Fibroblast of the aortic adventitia (primary cell): ENCODE data around the gene AFAP1. TPM values are rescaled to one million over a fixed set of nuclear protein-coding genes. Genes with fewer than 3 reads are reported as not detected.

Source experiments
- DNase-seq: peaks from one replicate; pipeline ENCODE4 v3.0.0-alpha.2; 2010; ENCODE audit warnings: low read depth
- H3K4me3 ChIP-seq: 2 replicates; pipeline ENCODE4 v1.5.1; 2011; ENCODE audit warnings: low read depth, mild to moderate bottlenecking, control low read depth, low read length, moderate library complexity
- total RNA-seq: library from RNA; depleted of rRNA; stranded (reverse); fragments of >200 nt; gene quantifications from 2 replicates; pipeline ENCODE4 v1.2.3, GENCODE V29; 2012; ENCODE audit warnings: low replicate concordance
- TF ChIP-seq, protein P1 (sequence below): IDR thresholded peaks from 2 replicates; pipeline ENCODE4 v1.5.1; 2011; ENCODE audit warnings: mild to moderate bottlenecking, low read length, control low read depth, inconsistent platforms; ENCODE audit not compliant: insufficient read depth

AFAP1 gene
- total RNA-seq, 1 donor, result 66.0 TPM

DNA sequence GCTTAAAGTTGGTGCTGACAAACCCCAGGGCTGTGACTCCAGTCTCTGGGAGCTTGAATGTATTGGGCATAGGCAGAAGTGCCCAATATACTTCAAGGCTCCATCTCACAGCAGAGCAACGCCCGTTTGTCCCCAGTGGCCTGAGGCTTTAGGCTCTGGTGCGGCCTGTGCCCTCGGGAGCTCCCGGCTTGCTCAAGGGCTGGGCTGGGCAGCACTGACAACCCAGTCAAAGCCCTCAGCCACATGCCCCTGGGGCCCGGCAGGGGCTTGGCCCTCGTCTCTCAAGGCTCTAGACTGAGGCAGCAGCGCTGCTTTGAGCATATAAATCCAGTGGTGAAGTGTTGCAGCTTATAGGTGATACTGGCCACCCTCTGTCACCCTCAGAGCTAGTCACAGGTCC, 203.7 kb downstream of the AFAP1 start:
- H3K4me3 ChIP-seq, result no peak overlapping the region
- no peak for DNase-seq
- TF ChIP-seq, protein P1, sequence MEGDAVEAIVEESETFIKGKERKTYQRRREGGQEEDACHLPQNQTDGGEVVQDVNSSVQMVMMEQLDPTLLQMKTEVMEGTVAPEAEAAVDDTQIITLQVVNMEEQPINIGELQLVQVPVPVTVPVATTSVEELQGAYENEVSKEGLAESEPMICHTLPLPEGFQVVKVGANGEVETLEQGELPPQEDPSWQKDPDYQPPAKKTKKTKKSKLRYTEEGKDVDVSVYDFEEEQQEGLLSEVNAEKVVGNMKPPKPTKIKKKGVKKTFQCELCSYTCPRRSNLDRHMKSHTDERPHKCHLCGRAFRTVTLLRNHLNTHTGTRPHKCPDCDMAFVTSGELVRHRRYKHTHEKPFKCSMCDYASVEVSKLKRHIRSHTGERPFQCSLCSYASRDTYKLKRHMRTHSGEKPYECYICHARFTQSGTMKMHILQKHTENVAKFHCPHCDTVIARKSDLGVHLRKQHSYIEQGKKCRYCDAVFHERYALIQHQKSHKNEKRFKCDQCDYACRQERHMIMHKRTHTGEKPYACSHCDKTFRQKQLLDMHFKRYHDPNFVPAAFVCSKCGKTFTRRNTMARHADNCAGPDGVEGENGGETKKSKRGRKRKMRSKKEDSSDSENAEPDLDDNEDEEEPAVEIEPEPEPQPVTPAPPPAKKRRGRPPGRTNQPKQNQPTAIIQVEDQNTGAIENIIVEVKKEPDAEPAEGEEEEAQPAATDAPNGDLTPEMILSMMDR, result no peak

DNA sequence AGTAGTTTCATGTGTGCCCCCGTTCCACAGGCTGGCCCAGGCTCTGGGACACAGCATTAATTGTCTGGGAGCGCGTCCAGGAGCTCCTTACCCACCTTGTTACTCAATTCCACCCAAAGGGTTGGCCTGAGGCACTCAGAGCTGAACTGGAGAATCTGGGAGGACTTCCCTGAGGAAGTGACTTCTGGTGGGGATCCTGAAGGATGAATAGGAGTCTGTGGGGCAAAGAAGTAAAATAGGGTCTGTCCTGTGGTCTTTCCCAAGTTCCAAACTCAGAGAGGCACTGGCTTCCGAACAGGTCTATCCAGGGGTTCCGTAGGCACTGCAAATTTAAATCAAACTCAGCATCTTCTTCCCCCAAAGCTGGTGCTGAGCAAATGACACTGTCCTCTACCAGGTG, 204.3 kb downstream of the AFAP1 start:
- no peak for DNase-seq
- no peak overlapping the region for H3K4me3 ChIP-seq
- TF ChIP-seq, protein P1, result no peak

DNA sequence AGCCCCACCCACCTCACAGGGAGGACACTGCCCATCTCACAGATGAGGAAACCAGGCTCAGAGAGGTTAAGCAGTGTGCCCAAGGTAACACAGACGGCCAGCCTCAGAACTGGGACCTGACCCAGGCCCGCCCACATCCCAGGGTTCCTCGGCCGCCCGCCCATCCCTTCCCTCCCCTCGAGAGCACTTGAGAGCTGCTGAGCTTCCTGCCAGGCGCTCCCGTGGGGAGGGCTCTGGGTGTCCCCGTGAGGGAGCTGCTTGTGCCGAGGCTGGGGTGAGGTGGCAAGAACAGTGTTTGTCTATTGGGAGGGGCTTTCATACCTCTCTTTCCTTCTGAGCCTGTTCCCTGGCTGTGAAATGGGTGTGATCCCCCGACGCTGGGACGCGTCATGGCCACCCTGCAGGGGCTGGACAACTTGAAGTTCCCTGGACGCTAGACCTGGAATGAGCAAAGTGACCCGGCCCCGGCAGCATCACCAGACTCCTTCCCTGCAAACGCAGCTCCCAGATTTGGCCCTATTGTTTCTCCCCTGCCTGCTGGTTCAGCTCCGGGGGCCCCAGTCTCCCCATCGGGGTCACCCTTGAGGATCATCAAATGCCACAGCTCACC, 204.9 kb downstream of the AFAP1 start:
- H3K4me3 ChIP-seq, result no peak overlapping the region
- TF ChIP-seq, protein P1, result no peak
- DNase-seq, result no peak

DNA sequence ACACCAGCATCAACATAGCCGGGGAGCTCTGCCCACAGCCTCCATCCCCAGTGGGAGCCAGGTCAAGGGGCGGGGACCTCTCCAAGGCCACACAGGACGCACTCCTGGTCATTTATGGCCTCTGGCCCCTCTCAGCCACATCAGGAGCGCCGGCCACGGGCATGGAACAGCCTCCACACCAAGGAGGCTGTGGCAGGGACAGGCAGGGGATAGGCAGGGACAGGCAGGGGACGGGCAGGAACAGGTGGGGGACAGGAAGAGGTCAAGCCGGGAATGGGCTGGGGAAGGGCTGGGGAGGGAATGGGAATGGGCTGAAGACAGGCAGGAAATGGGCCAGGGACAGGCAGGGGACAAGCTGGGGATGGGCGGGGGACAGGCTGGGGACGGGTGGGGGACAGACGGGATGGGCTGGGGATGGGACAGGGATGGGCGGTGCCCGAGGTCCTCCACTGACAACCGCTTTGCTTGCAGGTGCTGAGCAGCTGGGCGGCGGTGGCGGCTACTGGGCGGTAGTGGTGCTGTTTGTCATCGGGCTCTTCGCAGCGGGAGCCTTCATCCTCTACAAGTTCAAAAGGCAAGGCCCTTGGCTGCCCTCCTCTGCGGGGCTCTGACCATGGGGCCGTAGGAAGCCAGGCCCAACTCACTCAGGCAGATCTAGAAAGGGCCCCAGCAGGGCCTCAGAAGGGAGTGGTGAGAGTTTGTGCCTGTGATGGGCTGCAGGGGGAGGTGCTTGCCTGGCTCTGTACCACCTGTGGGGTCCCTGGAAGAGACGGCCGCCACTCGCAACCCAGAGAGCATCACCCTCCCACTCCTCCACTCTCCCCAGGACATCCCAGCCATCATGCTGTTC, 205.6 kb downstream of the AFAP1 start:
- TF ChIP-seq, protein P1, result no peak
- no peak overlapping the region for H3K4me3 ChIP-seq
- no peak for DNase-seq

DNA sequence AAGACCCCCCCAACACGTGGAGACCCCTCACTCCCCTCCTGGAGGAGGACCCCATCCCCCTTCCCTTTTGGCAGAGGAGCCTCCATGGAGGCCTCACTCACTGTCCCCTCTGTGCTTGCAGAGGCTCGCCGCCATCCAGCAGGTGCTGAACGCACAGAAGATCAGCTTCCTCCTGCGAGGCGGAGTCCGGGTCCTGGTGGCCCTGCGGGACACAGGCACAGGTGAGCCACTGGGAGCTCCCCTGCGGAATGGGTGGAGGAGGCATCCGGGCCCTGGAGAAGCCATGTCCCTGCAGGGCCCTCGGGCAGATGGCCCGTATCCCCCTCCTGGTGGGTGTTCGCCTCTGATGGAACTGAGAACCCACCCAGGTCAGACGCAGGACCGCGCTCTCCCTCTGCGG, 206.5 kb downstream of the AFAP1 start:
- no peak overlapping the region for H3K4me3 ChIP-seq
- TF ChIP-seq, protein P1, result no peak
- no peak for DNase-seq

DNA sequence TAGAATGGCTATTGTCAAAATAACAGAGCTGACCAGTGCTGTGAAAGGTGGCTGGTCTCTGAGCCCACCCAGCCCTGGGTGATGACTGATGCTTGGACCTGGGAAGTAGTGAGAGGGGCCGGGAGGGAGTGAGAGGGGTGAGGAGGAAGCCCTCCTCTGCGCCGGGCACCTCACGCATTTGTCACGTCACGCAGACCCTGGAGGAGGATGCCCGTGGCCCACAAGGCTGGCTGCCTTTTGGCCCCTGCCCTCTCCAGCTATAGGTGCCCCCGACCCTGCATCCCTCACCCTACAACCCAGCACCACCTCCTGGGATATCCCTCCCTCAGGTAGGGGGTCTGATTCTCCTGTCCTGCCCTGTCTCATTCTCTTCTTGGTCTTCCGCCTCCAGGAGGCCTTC, 207.4 kb downstream of the AFAP1 start:
- H3K4me3 ChIP-seq, result no peak overlapping the region
- TF ChIP-seq, protein P1, result no peak
- DNase-seq, result no peak
